HepG2 (cell line): ENCODE measurements around the gene RHEBL1. TPM values are rescaled to one million over a fixed set of nuclear protein-coding genes. Genes with fewer than 3 reads are reported as not detected.

Experiments used
- ATAC-seq: fragments of 200-7000 bp; cut with Tn5 transposase; 3 replicates; pipeline ENCODE4 v1.9.1; 2020; ENCODE audit warnings: mild to moderate bottlenecking, moderate library complexity
- BruUV-seq: library from RNA; stranded (reverse); fragments of 400-500 nt; replicated peaks from 2 replicates; lab custom pipeline; 2021; lab: Mats Ljungman, UMichigan
- CTCF ChIA-PET: fragments of 300-600 bp; formaldehyde crosslinking; extraction: SDS; loops from one replicate; lab custom pipeline; 2021; ENCODE audit warnings: low total read pairs, inconsistent platforms, low intra/inter-chr PET ratio; lab: Yijun Ruan, JAX
- POLR2A ChIA-PET: fragments of 350-600 bp; sonication (Branson Sonifier 250); formaldehyde crosslinking; loops from one replicate; lab custom pipeline; 2020; ENCODE audit warnings: antibody characterized with exemption, inconsistent platforms; lab: Yijun Ruan, JAX
- DNase-seq: peaks from one replicate; pipeline ENCODE4 v3.0.0-alpha.2; 2015; ENCODE audit warnings: low spot score
- FAIRE-seq: peaks from 3 replicates; lab custom pipeline; 2011; peaks lifted over from hg19 to GRCh38; lab: Jason Lieb, UNC
- H2AFZ ChIP-seq: one replicate; pipeline ENCODE4 v1.6.1; 2011; ENCODE audit warnings: low read length, inconsistent platforms
- H3K27ac ChIP-seq: fragments of 300-600 bp; 3 replicates; pipeline ENCODE4 v1.8.0; 2011; ENCODE audit warnings: mixed run types, mild to moderate bottlenecking, mixed read lengths, low read length, inconsistent platforms; ENCODE audit not compliant: insufficient read depth; ENCODE audit errors: extremely low read length
- H3K27me3 ChIP-seq, 2 experiments: fragments of 200-600 bp in 1 of 2; 2 replicates in 1 of 2; 3 replicates in 1 of 2; pipeline versions ENCODE4 v1.6.0 to v1.8.0; 2011; ENCODE audit warnings: low read length in 2 of 2, mild to moderate bottlenecking in 2 of 2, moderate library complexity in 2 of 2, inconsistent platforms in 1 of 2; ENCODE audit not compliant: insufficient read depth in 2 of 2, control insufficient read depth in 1 of 2
- H3K36me3 ChIP-seq, 2 experiments: fragments of 200-600 bp in 1 of 2; replicated peaks in 1 of 2; 2 replicates in 1 of 2; 3 replicates in 1 of 2; pipeline versions ENCODE4 v1.5.1 to v1.8.0; 2011; ENCODE audit warnings: low read length in 2 of 2, inconsistent platforms in 1 of 2; ENCODE audit not compliant: insufficient read depth in 2 of 2, control insufficient read depth in 1 of 2
- H3K4me1 ChIP-seq: 2 replicates; pipeline ENCODE4 v1.5.1; 2012; ENCODE audit warnings: low read length, inconsistent platforms; ENCODE audit not compliant: insufficient read depth
- H3K4me2 ChIP-seq: 2 replicates; pipeline ENCODE4 v1.6.0; 2011; ENCODE audit warnings: low read depth, low read length, inconsistent platforms
- H3K4me3 ChIP-seq, 3 experiments: fragments of 200-600 bp in 1 of 3; sonication (generic), shearing (Covaris generic) in 1 of 3; replicated peaks in 1 of 3; 2 replicates each; pipeline ENCODE4 v1.5.1; 2011 to 2016; ENCODE audit warnings: low read length in 3 of 3, inconsistent platforms in 2 of 3, low read depth in 2 of 3, mild to moderate bottlenecking in 2 of 3, control low read depth in 1 of 3, mixed read lengths in 1 of 3; ENCODE audit not compliant: insufficient read depth in 1 of 3
- H3K79me2 ChIP-seq: one replicate; pipeline ENCODE4 v1.6.1; 2011; ENCODE audit warnings: low read length, inconsistent platforms; ENCODE audit not compliant: insufficient read depth
- H3K9ac ChIP-seq: 2 replicates; pipeline ENCODE4 v1.6.0; 2011; ENCODE audit warnings: mild to moderate bottlenecking, low read depth, low read length, inconsistent platforms; ENCODE audit not compliant: insufficient read depth
- H3K9me3 ChIP-seq: 2 replicates; pipeline ENCODE4 v1.5.1; 2012; ENCODE audit warnings: mild to moderate bottlenecking, low read length
- H4K20me1 ChIP-seq: 2 replicates; pipeline ENCODE4 v1.6.0; 2011; ENCODE audit warnings: inconsistent platforms, mild to moderate bottlenecking, low read length, moderate library complexity; ENCODE audit not compliant: insufficient read depth
- ARID5B ChIP-seq: IDR thresholded peaks from 2 replicates; pipeline ENCODE4 v1.4.0; 2020; ENCODE audit warnings: mild to moderate bottlenecking, missing genetic modification reagents
- FOXA1 ChIP-seq, 2 experiments: fragments of 450-650 bp in 1 of 2; sonication (generic) in 1 of 2; formaldehyde crosslinking in 1 of 2; IDR thresholded peaks; 2 replicates each; pipeline versions ENCODE4 v1.4.0 to v1.6.1; 2016 to 2020; ENCODE audit warnings: missing genetic modification reagents in 1 of 2
- HNRNPH1 ChIP-seq: fragments of 200-400 bp; formaldehyde crosslinking; optimal IDR thresholded peaks from 2 replicates; pipeline ENCODE3; 2017; ENCODE audit warnings: mild to moderate bottlenecking, low read depth, low read length
- KIAA2018 ChIP-seq: sonication (generic); formaldehyde crosslinking; IDR thresholded peaks from 2 replicates; pipeline ENCODE4 v1.5.0; 2020; ENCODE audit warnings: mild to moderate bottlenecking, missing genetic modification reagents, borderline replicate concordance
- MIER3 ChIP-seq: IDR thresholded peaks from 2 replicates; pipeline ENCODE4 v1.6.1; 2016; ENCODE audit warnings: missing compliant biosample characterization, borderline replicate concordance
- POLR2A ChIP-seq, 2 experiments: IDR thresholded peaks; 2 replicates each; pipeline ENCODE4 v1.6.1; 2011; ENCODE audit warnings: low read depth in 2 of 2, low read length in 2 of 2, mild to moderate bottlenecking in 1 of 2, moderate library complexity in 1 of 2; ENCODE audit not compliant: insufficient read depth in 1 of 2
- RBAK ChIP-seq: sonication (generic); formaldehyde crosslinking; IDR thresholded peaks from 2 replicates; pipeline ENCODE4 v1.5.1; 2020; ENCODE audit warnings: mild to moderate bottlenecking, missing genetic modification reagents
- RBM22 ChIP-seq: fragments of 200-400 bp; formaldehyde crosslinking; optimal IDR thresholded peaks from 2 replicates; pipeline ENCODE3; 2017; ENCODE audit warnings: mild to moderate bottlenecking, low read length, moderate library complexity
- TAF15 ChIP-seq: fragments of 200-400 bp; formaldehyde crosslinking; IDR thresholded peaks from one replicate; pipeline ENCODE4 v1.6.1; 2018; ENCODE audit warnings: mild to moderate bottlenecking, low read depth, low read length; ENCODE audit not compliant: poor library complexity, severe bottlenecking
- ZNF234 ChIP-seq: sonication (generic); formaldehyde crosslinking; conservative IDR thresholded peaks from 2 replicates; pipeline ENCODE4 v1.5.1; 2020; ENCODE audit warnings: mild to moderate bottlenecking, missing genetic modification reagents
- ZNF790 ChIP-seq: sonication (generic); formaldehyde crosslinking; IDR thresholded peaks from 2 replicates; pipeline ENCODE4 v1.8.0; 2022; ENCODE audit warnings: missing genetic modification reagents, mild to moderate bottlenecking, borderline replicate concordance
- ZNF792 ChIP-seq: IDR thresholded peaks from 2 replicates; pipeline ENCODE4 v1.6.1; 2016
- WGBS: methylation state at CpG from one replicate; pipeline ENCODE4 v1.1.6; 2017; ENCODE audit warnings: low lambda C conversion rate; 5-methylcytosine and 5-hydroxymethylcytosine counted together
- in situ Hi-C: cut with HindIII; loops from 2 replicates; pipeline ENCODE4 v1.10.0; 2017; ENCODE audit warnings: low pct_unique_long_range_greater_than_20kb; ENCODE audit not compliant: extremely low pct_ligation_motif_present
- intact Hi-C: fragments of 100-400 bp; cut with micrococcal nuclease; formaldehyde crosslinking; loops from one replicate; pipeline ENCODE4 v1.10.0; 2022; ENCODE audit not compliant: unreplicated experiment
- polyA plus RNA-seq, 8 experiments: library from polyadenylated mRNA; depleted of rRNA in 3 of 8; stranded (reverse) in 7 of 8; unstranded in 1 of 8; fragments of >200 nt; fragmentation: Illumina TruSeq in 4 of 8; extraction: Trizol in 4 of 8; gene quantifications; 2 replicates each; pipeline versions ENCODE4 v1.2.1 to v1.2.3, GENCODE V29; 2011 to 2016; ENCODE audit warnings: low read depth in 4 of 8, missing spikeins in 1 of 8, mixed read lengths in 1 of 8; ENCODE audit not compliant: insufficient read depth in 1 of 8
- total RNA-seq, 5 experiments: library from RNA; depleted of rRNA; stranded (reverse); fragments of >200 nt; fragmentation: Illumina TruSeq; extraction: Trizol; gene quantifications; 2 replicates each; pipeline ENCODE4 v1.2.3, GENCODE V29; 2016; ENCODE audit warnings: low read depth in 1 of 5

RHEBL1 gene
- total and polyA plus RNA-seq, 2 of the 13 experiments (the other 11 are each of a cell fraction or from before 2014, with no cell fraction given): 1.4 to 2.5 TPM

GRCh38 chr12:49030714-49031572, 38.8 kb downstream of the RHEBL1 start:
- no peak overlapping the region for H3K4me3 ChIP-seq
- DNase-seq (no peak), ATAC-seq (no peak), FAIRE-seq (no peak)
- H4K20me1 ChIP-seq: no peaks in the 10 kb centered on the region
- WGBS: 97% methylated on average over 15 of the region's 19 CpGs
- in situ Hi-C loops (no loop called here), intact Hi-C loops (no loop called here)
- ChIA-PET POLR2A (interaction anchor here (1.0 to 1.5 kb wide), 2 partner anchors 8 to 13 kb away, joined by 3 to 4 read pairs; no protein-coding TSS in a partner anchor), CTCF (no interaction called here)
- no peaks in the 10 kb centered on the region for H3K79me2 ChIP-seq
- no peak overlapping the region for H2AFZ ChIP-seq
- no TSS peak for BruUV-seq
- H3K27ac ChIP-seq: no peak overlapping the region
- H3K36me3 ChIP-seq: peaks cover 46 to 88% of the 10 kb centered on the region in 2 experiments
- H3K9me3 ChIP-seq: no peaks in the 10 kb centered on the region
- no peak overlapping the region for H3K4me2 ChIP-seq
- no peak overlapping the region for H3K9ac ChIP-seq
- H3K27me3 ChIP-seq: no peaks in the 10 kb centered on the region
- H3K4me1 ChIP-seq: no peaks in the 10 kb centered on the region
- TF ChIP-seq HNRNPH1: no peak
- TF ChIP-seq ZNF790 (CRISPR knock-in tag): no peak
- TF ChIP-seq ZNF792 (CRISPR knock-in tag): no peak
- TF ChIP-seq TAF15: no peak
- no peak for TF ChIP-seq ARID5B (CRISPR knock-in tag)
- TF ChIP-seq RBAK (CRISPR knock-in tag): no peak
- TF ChIP-seq MIER3: no peak
- no peak for TF ChIP-seq ZNF234
- no peak for TF ChIP-seq KIAA2018
- TF ChIP-seq FOXA1 (IDR thresholded peaks at IDR 0.05): no peak
- no peak for TF ChIP-seq FOXA1 (CRISPR knock-in tag; IDR thresholded peaks at IDR 0.05)
- peak in 1 of 2 experiments; percentile 13; a peak in 1 of 4 replicates for TF ChIP-seq POLR2A (IDR thresholded peaks at IDR 0.05; ENCODE audit: insufficient read depth in 1 of 2, low read depth in 2 of 2, low read length in 2 of 2)
- peak; percentile 7 for TF ChIP-seq RBM22
